Endothelial cell of umbilical vein (primary cell): ENCODE measurements around the gene UBE2E2. TPM values are rescaled to one million over a fixed set of nuclear protein-coding genes. Genes with fewer than 3 reads are reported as not detected.

Experiments
- BruUV-seq: library from RNA; stranded (reverse); fragments of 400-500 nt; replicated peaks from 2 replicates; lab custom pipeline; 2021; lab: Mats Ljungman, UMichigan
- CTCF ChIA-PET: fragments of 300-600, 350-600 bp; sonication (Branson Sonifier 250); formaldehyde crosslinking; loops from one replicate; lab custom pipeline; 2021; ENCODE audit warnings: antibody characterized with exemption, inconsistent platforms; lab: Charles Lee
- POLR2A ChIA-PET: fragments of 300-600, 350-600 bp; sonication (Branson Sonifier 250); formaldehyde crosslinking; loops from one replicate; lab custom pipeline; 2021; ENCODE audit warnings: antibody characterized with exemption, inconsistent platforms; lab: Charles Lee
- DNase-seq: peaks from one replicate; pipeline ENCODE4 v3.0.0-alpha.2; 2011; ENCODE audit warnings: low read depth, low spot score
- FAIRE-seq: peaks from 2 replicates; lab custom pipeline; 2011; peaks lifted over from hg19 to GRCh38; lab: Jason Lieb, UNC
- H2AFZ ChIP-seq: 2 replicates; pipeline ENCODE4 v1.6.0; 2012; ENCODE audit warnings: low read depth, low read length, control low read depth, inconsistent platforms
- H3K27ac ChIP-seq: 2 replicates; pipeline ENCODE4 v1.5.1; 2011; ENCODE audit warnings: low read depth, mild to moderate bottlenecking, control low read depth, low read length, moderate library complexity; ENCODE audit not compliant: insufficient read depth
- H3K27me3 ChIP-seq, 2 experiments: 2 replicates each; pipeline versions ENCODE4 v1.6.0 to v1.6.1; 2011; ENCODE audit warnings: low read length in 2 of 2, mixed read lengths in 1 of 2; ENCODE audit not compliant: control insufficient read depth in 2 of 2, insufficient read depth in 2 of 2
- H3K36me3 ChIP-seq, 2 experiments: 2 replicates in 1 of 2; 3 replicates in 1 of 2; pipeline ENCODE4 v1.5.1; 2011; ENCODE audit warnings: low read length in 2 of 2, mild to moderate bottlenecking in 1 of 2, moderate library complexity in 1 of 2; ENCODE audit not compliant: control insufficient read depth in 2 of 2, insufficient read depth in 2 of 2; ENCODE audit errors: extremely low read depth in 1 of 2
- H3K4me1 ChIP-seq: 3 replicates; pipeline ENCODE4 v1.5.1; 2011; ENCODE audit warnings: mild to moderate bottlenecking, low read length; ENCODE audit not compliant: control insufficient read depth, insufficient read depth; ENCODE audit errors: extremely low read depth
- H3K4me2 ChIP-seq: 2 replicates; pipeline ENCODE4 v1.6.1; 2011; ENCODE audit warnings: low read length, control low read depth, mixed read lengths; ENCODE audit not compliant: insufficient read depth
- H3K4me3 ChIP-seq, 3 experiments: fragments of 200-600 bp in 1 of 3; sonication (generic), shearing (Covaris generic) in 1 of 3; replicated peaks in 1 of 3; 2 replicates each; pipeline ENCODE4 v1.5.1; 2011 to 2016; ENCODE audit warnings: control low read depth in 3 of 3, low read length in 3 of 3, mild to moderate bottlenecking in 2 of 3, inconsistent platforms in 1 of 3, low read depth in 1 of 3, moderate library complexity in 1 of 3; ENCODE audit not compliant: insufficient read depth in 1 of 3
- H3K79me2 ChIP-seq: 2 replicates; pipeline ENCODE4 v1.6.0; 2012; ENCODE audit warnings: low read length, inconsistent platforms; ENCODE audit not compliant: control insufficient read depth, insufficient read depth
- H3K9ac ChIP-seq: replicated peaks from 2 replicates; pipeline ENCODE3; 2011; ENCODE audit warnings: low read length, control low read depth; ENCODE audit not compliant: insufficient read depth; ENCODE audit errors: extremely low read depth
- H3K9me1 ChIP-seq: replicated peaks from 3 replicates; pipeline ENCODE4 v1.6.0; 2011; ENCODE audit warnings: mild to moderate bottlenecking, low read length; ENCODE audit not compliant: control insufficient read depth, insufficient read depth; ENCODE audit errors: extremely low read depth
- H3K9me3 ChIP-seq: replicated peaks from 2 replicates; pipeline ENCODE4 v1.5.1; 2012; ENCODE audit warnings: low read length, inconsistent platforms; ENCODE audit not compliant: control insufficient read depth, insufficient read depth
- H4K20me1 ChIP-seq: replicated peaks from 2 replicates; pipeline ENCODE3; 2011; ENCODE audit warnings: mild to moderate bottlenecking, low read length; ENCODE audit not compliant: control insufficient read depth, insufficient read depth; ENCODE audit errors: extremely low read depth
- EZH2 ChIP-seq: IDR thresholded peaks from 2 replicates; pipeline ENCODE4 v1.6.1; 2012; ENCODE audit warnings: borderline replicate concordance, low read depth, mild to moderate bottlenecking, moderate library complexity, low read length, inconsistent platforms; ENCODE audit not compliant: severe bottlenecking
- FOS ChIP-seq: IDR thresholded peaks from 2 replicates; pipeline ENCODE4 v1.6.1; 2011; ENCODE audit warnings: mild to moderate bottlenecking, low read length, moderate library complexity, borderline replicate concordance; ENCODE audit not compliant: insufficient read depth
- GATA2 ChIP-seq: IDR thresholded peaks from 2 replicates; pipeline ENCODE4 v1.7.0; 2011; ENCODE audit warnings: low read depth, mild to moderate bottlenecking, moderate library complexity, mixed read lengths, low read length; ENCODE audit not compliant: insufficient read length, insufficient read depth
- JUN ChIP-seq: IDR thresholded peaks from 2 replicates; pipeline ENCODE4 v1.6.1; 2011; ENCODE audit warnings: borderline replicate concordance, low read depth; ENCODE audit not compliant: insufficient read length, insufficient read depth
- MYC ChIP-seq: IDR thresholded peaks from one replicate; pipeline ENCODE4 v1.6.1; 2011; ENCODE audit warnings: mild to moderate bottlenecking, low read depth, low read length
- POLR2A ChIP-seq: IDR thresholded peaks from 2 replicates; pipeline ENCODE4 v1.6.1; 2012; ENCODE audit warnings: low read depth, mild to moderate bottlenecking, control low read depth, low read length
- POLR2AphosphoS5 ChIP-seq: IDR thresholded peaks from 2 replicates; pipeline ENCODE4 v1.6.1; 2012; ENCODE audit warnings: low read depth, mild to moderate bottlenecking, control low read depth, low read length, moderate library complexity; ENCODE audit not compliant: insufficient read depth
- dilution Hi-C: fragments of 300-500 bp; cut with MboI; formaldehyde crosslinking; loops from one replicate; pipeline ENCODE4 v1.15.0; 2019; ENCODE audit warnings: low sequenced_read_pairs; ENCODE audit not compliant: extremely low pct_ligation_motif_present
- intact Hi-C: fragments of 100-400 bp; cut with micrococcal nuclease; formaldehyde crosslinking; loops from one replicate; pipeline ENCODE4 v1.10.0; 2022
- polyA plus RNA-seq, 4 experiments: library from polyadenylated mRNA; depleted of rRNA in 3 of 4; stranded (reverse) in 3 of 4; unstranded in 1 of 4; fragments of >200 nt; gene quantifications; 2 replicates each; pipeline versions ENCODE4 v1.2.1 to v1.2.3, GENCODE V29; 2011 to 2012; ENCODE audit warnings: missing spikeins in 1 of 4
- total RNA-seq: library from RNA; stranded (reverse); gene quantifications from 2 replicates; pipeline ENCODE4 v1.2.3, GENCODE V29; 2021
- TF ChIP-seq, protein P1 (sequence below), 2 donors: IDR thresholded peaks; 1 replicate in 1 of 2; 2 replicates in 1 of 2; pipeline ENCODE4 v1.5.1; 2011; ENCODE audit warnings: low read length in 2 of 2, mild to moderate bottlenecking in 2 of 2, moderate library complexity in 2 of 2, control low read depth in 1 of 2, inconsistent platforms in 1 of 2, low read depth in 1 of 2; ENCODE audit not compliant: insufficient read depth in 1 of 2; ENCODE audit errors: extremely low read depth in 1 of 2
- TF ChIP-seq, protein P2 (sequence below): IDR thresholded peaks from 2 replicates; pipeline ENCODE4 v1.6.1; 2011; ENCODE audit not compliant: insufficient read depth, insufficient read length

UBE2E2 gene
- total and polyA plus RNA-seq, 2 donors (not counting 3 experiments of a cell fraction or from before 2014, with no cell fraction given): 37.0 to 45.4 TPM

DNA sequence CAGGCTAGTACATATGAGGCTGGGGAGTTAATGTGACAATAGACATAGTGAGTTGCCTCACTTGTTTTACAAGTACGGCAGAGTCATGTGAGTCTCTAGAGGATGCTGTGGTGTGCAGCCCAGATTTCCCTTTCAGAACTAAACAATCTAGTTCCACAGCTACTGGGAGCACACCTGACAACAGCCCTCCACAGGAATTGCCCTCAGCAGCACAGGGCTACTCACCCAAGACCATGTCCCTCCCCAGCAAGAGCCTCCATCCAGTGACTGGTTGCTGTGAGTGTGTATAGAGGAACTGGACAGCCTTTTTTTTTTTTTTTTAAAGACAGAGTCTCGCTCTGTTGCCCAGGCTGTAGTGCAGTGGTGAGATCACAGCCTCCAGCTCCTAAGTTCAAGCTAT is 40.2 kb upstream of the UBE2E2 start:
- Histone ChIP-seq H3K9ac (no peak overlapping the region), H4K20me1 (no peaks in the 10 kb centered on the region), H3K4me3 (no peak overlapping the region), H3K36me3 (no peaks in the 10 kb centered on the region), H3K27ac (no peak overlapping the region), H2AFZ (no peak overlapping the region), H3K9me1 (no peaks in the 10 kb centered on the region), H3K9me3 (no peaks in the 10 kb centered on the region), H3K79me2 (no peaks in the 10 kb centered on the region), H3K4me2 (no peak overlapping the region), H3K4me1 (peaks cover 11% of the 10 kb centered on the region), H3K27me3 (peaks cover 2 to 4% of the 10 kb centered on the region in 2 experiments)
- no peak for DNase-seq
- CTCF ChIA-PET: no interaction called here
- no peak for FAIRE-seq
- intact Hi-C loops (no loop called here), dilution Hi-C loops (no loop called here)
- POLR2A ChIA-PET: no interaction called here
- TF ChIP-seq JUN (no peak), POLR2AphosphoS5 (no peak), MYC (no peak), FOS (no peak), POLR2A (no peak), EZH2 (no peak), GATA2 (no peak)
- TF ChIP-seq, protein P1, sequence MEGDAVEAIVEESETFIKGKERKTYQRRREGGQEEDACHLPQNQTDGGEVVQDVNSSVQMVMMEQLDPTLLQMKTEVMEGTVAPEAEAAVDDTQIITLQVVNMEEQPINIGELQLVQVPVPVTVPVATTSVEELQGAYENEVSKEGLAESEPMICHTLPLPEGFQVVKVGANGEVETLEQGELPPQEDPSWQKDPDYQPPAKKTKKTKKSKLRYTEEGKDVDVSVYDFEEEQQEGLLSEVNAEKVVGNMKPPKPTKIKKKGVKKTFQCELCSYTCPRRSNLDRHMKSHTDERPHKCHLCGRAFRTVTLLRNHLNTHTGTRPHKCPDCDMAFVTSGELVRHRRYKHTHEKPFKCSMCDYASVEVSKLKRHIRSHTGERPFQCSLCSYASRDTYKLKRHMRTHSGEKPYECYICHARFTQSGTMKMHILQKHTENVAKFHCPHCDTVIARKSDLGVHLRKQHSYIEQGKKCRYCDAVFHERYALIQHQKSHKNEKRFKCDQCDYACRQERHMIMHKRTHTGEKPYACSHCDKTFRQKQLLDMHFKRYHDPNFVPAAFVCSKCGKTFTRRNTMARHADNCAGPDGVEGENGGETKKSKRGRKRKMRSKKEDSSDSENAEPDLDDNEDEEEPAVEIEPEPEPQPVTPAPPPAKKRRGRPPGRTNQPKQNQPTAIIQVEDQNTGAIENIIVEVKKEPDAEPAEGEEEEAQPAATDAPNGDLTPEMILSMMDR (IDR thresholded peaks at IDR 0.05; ENCODE audit: extremely low read depth in 1 of 2, insufficient read depth in 1 of 2, low read depth in 1 of 2, low read length in 2 of 2): no peak
- TF ChIP-seq, protein P2, sequence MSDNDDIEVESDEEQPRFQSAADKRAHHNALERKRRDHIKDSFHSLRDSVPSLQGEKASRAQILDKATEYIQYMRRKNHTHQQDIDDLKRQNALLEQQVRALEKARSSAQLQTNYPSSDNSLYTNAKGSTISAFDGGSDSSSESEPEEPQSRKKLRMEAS: no peak
- no TSS peak for BruUV-seq
